OCI-LY1 (cell line): ENCODE measurements around the gene IL1R2.

ENCODE experiments used
- H2AFZ ChIP-seq: fragments of 200-600 bp; sonication (generic), shearing (Covaris generic); 2 replicates; pipeline ENCODE4 v1.6.0; 2014; ENCODE audit warnings: antibody characterized with exemption, mild to moderate bottlenecking, low read length
- H3F3A ChIP-seq: fragments of 200-600 bp; sonication (generic), shearing (Covaris generic); 2 replicates; pipeline ENCODE4 v1.6.0; 2014; ENCODE audit warnings: mild to moderate bottlenecking, antibody characterized with exemption, low read length, moderate library complexity; ENCODE audit not compliant: insufficient read depth
- H3K27ac ChIP-seq: fragments of 200-600 bp; sonication (generic); 2 replicates; pipeline ENCODE4 v1.5.1; 2014; ENCODE audit warnings: low read length, mixed run types, mild to moderate bottlenecking, low read depth; ENCODE audit not compliant: poor library complexity, severe bottlenecking
- H3K27me3 ChIP-seq: fragments of 200-600 bp; sonication (generic); 2 replicates; pipeline ENCODE4 v1.6.0; 2014; ENCODE audit warnings: antibody characterized with exemption, mild to moderate bottlenecking, low read length, moderate library complexity; ENCODE audit not compliant: insufficient read depth
- H3K36me3 ChIP-seq: fragments of 200-600 bp; sonication (generic); 2 replicates; pipeline ENCODE4 v1.6.1; 2014; ENCODE audit warnings: mild to moderate bottlenecking, antibody characterized with exemption, low read length, moderate library complexity, mixed read lengths; ENCODE audit not compliant: insufficient read depth
- H3K4me1 ChIP-seq: fragments of 200-600 bp; sonication (generic); 2 replicates; pipeline ENCODE4 v1.5.1; 2014; ENCODE audit warnings: mild to moderate bottlenecking, low read length, moderate library complexity; ENCODE audit not compliant: insufficient read depth, severe bottlenecking
- H3K4me2 ChIP-seq: fragments of 200-600 bp; sonication (generic), shearing (Covaris generic); 2 replicates; pipeline ENCODE4 v1.6.1; 2014; ENCODE audit warnings: low read length
- H3K4me3 ChIP-seq: fragments of 200-600 bp; sonication (generic); 2 replicates; pipeline ENCODE4 v1.5.1; 2014; ENCODE audit warnings: low read length, low read depth, mild to moderate bottlenecking, mixed read lengths; ENCODE audit not compliant: poor library complexity, severe bottlenecking
- H3K79me2 ChIP-seq: fragments of 200-600 bp; shearing (Covaris generic); 2 replicates; pipeline ENCODE4 v1.6.1; 2016; ENCODE audit warnings: mixed run types, low read length, mixed read lengths; ENCODE audit not compliant: insufficient read depth
- H3K9ac ChIP-seq: fragments of 200-600 bp; sonication (generic), shearing (Covaris generic); 2 replicates; pipeline ENCODE4 v1.6.1; 2014; ENCODE audit warnings: mild to moderate bottlenecking, low read length, mixed read lengths
- H3K9me2 ChIP-seq: fragments of 200-600 bp; sonication (generic), shearing (Covaris generic); 2 replicates; pipeline ENCODE4 v1.6.1; 2014; ENCODE audit warnings: low read depth, mild to moderate bottlenecking, low read length, mixed read lengths
- H3K9me3 ChIP-seq: fragments of 200-600 bp; shearing (Covaris generic); 2 replicates; pipeline ENCODE4 v1.6.1; 2014; ENCODE audit warnings: low read length, mixed read lengths
- H4K20me1 ChIP-seq: fragments of 200-600 bp; sonication (generic), shearing (Covaris generic); 2 replicates; pipeline ENCODE4 v1.6.0; 2016; ENCODE audit warnings: mild to moderate bottlenecking, low read length; ENCODE audit not compliant: insufficient read depth
- CTCF ChIP-seq: fragments of 200-600 bp; sonication (generic), shearing (Covaris generic); IDR thresholded peaks from 2 replicates; pipeline ENCODE4 v1.5.1; 2017; ENCODE audit warnings: mild to moderate bottlenecking, antibody characterized with exemption, low read length, moderate library complexity, mixed read lengths
- EZH2 ChIP-seq: fragments of 200-600 bp; sonication (generic), shearing (Covaris generic); IDR thresholded peaks from 2 replicates; pipeline ENCODE4 v1.8.0; 2017; ENCODE audit warnings: borderline replicate concordance, mixed run types, mild to moderate bottlenecking, antibody characterized with exemption, low read length, moderate library complexity, mixed read lengths

IL1R2 gene

GRCh38 chr2:102022884-102023539 is 31.3 kb downstream of the IL1R2 start:
- Histone ChIP-seq H3K79me2 (no peaks in the 10 kb centered on the region), H3K9me3 (no peaks in the 10 kb centered on the region), H3K4me1 (no peaks in the 10 kb centered on the region), H3K36me3 (no peaks in the 10 kb centered on the region), H3K9me2 (no peaks in the 10 kb centered on the region), H3K27me3 (no peaks in the 10 kb centered on the region), H3K9ac (no peak overlapping the region), H3K4me3 (no peak overlapping the region), H3K4me2 (no peak overlapping the region), H3K27ac (no peak overlapping the region), H2AFZ (no peak overlapping the region), H3F3A (no peaks in the 10 kb centered on the region), H4K20me1 (no peaks in the 10 kb centered on the region)
- TF ChIP-seq CTCF, result no peak
- TF ChIP-seq EZH2, result no peak

- H3K27me3 ChIP-seq, result no peaks in the 10 kb centered on the region
- no peak overlapping the region for H3K4me2 ChIP-seq
- TF ChIP-seq CTCF (no peak), EZH2 (no peak)
- H3K9me3 ChIP-seq, result no peaks in the 10 kb centered on the region
- H3K4me1 ChIP-seq, result no peaks in the 10 kb centered on the region
- no peak overlapping the region for H2AFZ ChIP-seq
- H3K4me3 ChIP-seq, result no peak overlapping the region
- H3K79me2 ChIP-seq, result no peaks in the 10 kb centered on the region
- no peaks in the 10 kb centered on the region for H3K9me2 ChIP-seq
- H3F3A ChIP-seq, result no peaks in the 10 kb centered on the region
- no peak overlapping the region for H3K27ac ChIP-seq
- H4K20me1 ChIP-seq, result no peaks in the 10 kb centered on the region
- no peaks in the 10 kb centered on the region for H3K36me3 ChIP-seq
- no peak overlapping the region for H3K9ac ChIP-seq
Observed at GRCh38 chr2:102024410-102024809, 32.6 kb downstream of the IL1R2 start.

DNA sequence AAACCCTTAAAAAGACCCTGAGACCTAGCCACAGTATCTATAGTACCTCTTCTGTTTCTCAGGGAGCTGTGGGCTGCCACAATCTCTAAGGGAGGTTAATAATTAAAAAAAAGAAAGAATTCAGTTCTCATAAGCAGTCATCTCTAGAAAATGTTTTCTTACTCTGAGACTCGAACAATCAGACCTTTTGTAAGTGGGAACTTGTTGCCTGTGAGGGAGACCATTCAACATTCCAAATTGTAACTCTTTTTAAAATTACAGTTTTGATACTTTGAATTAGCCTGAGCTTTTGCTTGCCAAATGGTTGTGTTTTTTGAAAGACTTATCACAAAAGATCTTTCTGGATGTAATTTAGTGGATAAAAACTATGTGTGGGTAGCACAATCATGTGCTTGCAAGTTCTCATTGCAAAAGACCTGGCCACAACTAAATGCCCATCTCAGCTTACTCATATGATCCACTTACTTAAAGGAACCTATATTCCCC is 33.3 kb downstream of the IL1R2 start:
- no peaks in the 10 kb centered on the region for H3K27me3 ChIP-seq
- no peak overlapping the region for H2AFZ ChIP-seq
- H3K9me2 ChIP-seq, result no peaks in the 10 kb centered on the region
- no peaks in the 10 kb centered on the region for H3K79me2 ChIP-seq
- TF ChIP-seq EZH2 (no peak), CTCF (no peak)
- H3K9ac ChIP-seq, result no peak overlapping the region
- no peak overlapping the region for H3K27ac ChIP-seq
- H3K36me3 ChIP-seq, result no peaks in the 10 kb centered on the region
- H3K4me3 ChIP-seq, result no peak overlapping the region
- H3F3A ChIP-seq, result no peaks in the 10 kb centered on the region
- no peaks in the 10 kb centered on the region for H3K9me3 ChIP-seq
- no peaks in the 10 kb centered on the region for H3K4me1 ChIP-seq
- no peaks in the 10 kb centered on the region for H4K20me1 ChIP-seq
- H3K4me2 ChIP-seq, result no peak overlapping the region
